Brain microvascular endothelial cell (primary cell): Measurements from ENCODE around the gene TMPRSS5.
"Not testable (repeated sequence)": the region's sequence is repeated elsewhere in the genome, so short reads cannot be mapped to it uniquely, and the experiment has no call there.

Experiments used
- DNase-seq: peaks from one replicate; pipeline ENCODE4 v3.0.0-alpha.2; 2020
- H3K27ac ChIP-seq: fragments of 250-450 bp; sonication (Bioruptor Pico); 2 replicates; pipeline ENCODE4 v1.5.1; 2020; ENCODE audit warnings: mild to moderate bottlenecking, moderate library complexity
- H3K27me3 ChIP-seq: fragments of 250-450 bp; sonication (Bioruptor Pico); replicated peaks from 2 replicates; pipeline ENCODE4 v1.5.1; 2020; ENCODE audit warnings: mild to moderate bottlenecking
- H3K36me3 ChIP-seq: fragments of 250-450 bp; sonication (Bioruptor Pico); replicated peaks from 2 replicates; pipeline ENCODE4 v1.5.1; 2020; ENCODE audit warnings: mild to moderate bottlenecking
- H3K4me3 ChIP-seq: 2 replicates; pipeline ENCODE4 v1.5.1; 2011; ENCODE audit warnings: low read depth, mild to moderate bottlenecking, control low read depth, low read length, moderate library complexity
- CTCF ChIP-seq: IDR thresholded peaks from 2 replicates; pipeline ENCODE4 v1.5.1; 2011; ENCODE audit warnings: low read depth, mild to moderate bottlenecking, moderate library complexity, low read length, control low read depth, inconsistent platforms; ENCODE audit errors: missing control alignments
- in situ Hi-C: cut with HindIII; loops from 2 replicates; pipeline ENCODE4 v1.10.0; 2017; ENCODE audit warnings: low sequenced_read_pairs, low pct_ligation_motif_present

TMPRSS5 gene

DNA sequence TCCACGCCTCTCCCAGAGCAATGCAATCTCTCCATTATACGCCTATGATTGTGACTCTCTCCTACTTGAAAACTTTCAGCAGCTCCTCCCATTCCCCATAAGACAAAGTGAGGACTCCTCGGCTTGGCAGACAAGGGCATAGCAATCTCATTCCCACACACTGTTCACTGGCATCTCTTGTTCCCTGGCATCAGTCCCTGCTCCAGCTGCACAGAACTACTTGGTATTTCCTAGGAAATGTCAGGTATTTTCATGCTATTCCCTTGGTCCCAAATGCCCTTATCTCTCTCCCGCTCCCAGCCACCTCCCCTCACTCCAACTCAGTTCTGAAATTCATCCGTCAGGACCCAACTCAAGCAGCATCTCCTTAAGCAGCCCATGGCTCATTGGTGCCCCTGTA, 28.4 kb downstream of the TMPRSS5 start:
- H3K27me3 ChIP-seq, result no peaks in the 10 kb centered on the region
- in situ Hi-C loops, result no loop called here
- no peak overlapping the region for H3K4me3 ChIP-seq
- no peak for DNase-seq
- no peaks in the 10 kb centered on the region for H3K36me3 ChIP-seq
- no peak for TF ChIP-seq CTCF
- no peak overlapping the region for H3K27ac ChIP-seq

DNA sequence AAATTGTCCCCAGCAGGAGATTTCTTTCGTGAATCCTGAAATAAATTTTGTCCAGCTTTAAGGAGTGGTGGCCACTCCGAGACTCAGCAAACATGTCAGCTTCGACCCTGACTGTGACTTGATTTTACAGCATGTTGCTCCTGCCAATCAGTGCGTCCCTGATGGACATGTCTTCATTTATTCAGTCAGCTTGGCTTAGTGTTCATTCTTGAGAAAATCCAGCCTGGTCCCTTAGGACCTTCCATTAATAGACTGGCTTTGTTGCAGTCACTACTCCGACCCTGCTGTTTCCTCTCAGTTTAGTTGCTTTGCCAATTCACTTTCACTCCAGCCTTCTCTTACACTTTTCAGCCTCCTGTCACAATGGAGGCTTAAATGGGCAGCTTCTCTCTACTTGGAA, 30.5 kb downstream of the TMPRSS5 start:
- TF ChIP-seq CTCF, result no peak
- DNase-seq, result no peak
- Histone ChIP-seq H3K27ac (peak overlapping the region; percentile 22), H3K27me3 (no peaks in the 10 kb centered on the region), H3K4me3 (no peak overlapping the region), H3K36me3 (no peaks in the 10 kb centered on the region)
- in situ Hi-C loops, result no loop called here

DNA sequence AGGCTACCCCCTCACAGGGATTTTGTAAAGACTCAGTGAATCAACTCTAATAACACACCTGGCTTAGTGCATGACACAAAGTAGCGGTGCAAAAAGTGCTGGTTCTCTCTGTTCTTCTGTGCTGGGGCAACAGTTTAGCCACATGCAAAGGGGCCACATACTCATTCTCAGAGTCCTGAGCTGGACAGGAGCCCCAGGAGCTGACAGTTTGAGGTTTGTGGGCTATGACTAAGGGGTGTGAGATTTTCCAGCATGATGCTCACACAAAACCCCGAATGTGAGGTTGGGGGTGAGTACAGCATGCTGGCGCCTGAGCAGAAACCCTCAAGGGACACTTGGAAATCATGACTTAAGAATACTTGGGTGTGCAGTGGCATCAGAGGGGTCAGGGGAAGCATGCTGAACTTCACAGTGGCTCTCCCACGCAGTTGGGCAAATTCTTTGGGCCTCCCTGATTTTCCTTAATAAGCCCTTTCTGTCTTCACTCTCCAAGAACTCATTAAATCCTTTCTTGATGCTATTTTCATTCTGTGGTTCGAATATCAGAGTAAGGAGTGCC, 31.0 kb downstream of the TMPRSS5 start:
- in situ Hi-C loops, result no loop called here
- Histone ChIP-seq H3K27ac (peak overlapping the region; percentile 30), H3K4me3 (no peak overlapping the region), H3K27me3 (no peaks in the 10 kb centered on the region), H3K36me3 (no peaks in the 10 kb centered on the region)
- peak; percentile 93 for DNase-seq
- TF ChIP-seq CTCF, result no peak

DNA sequence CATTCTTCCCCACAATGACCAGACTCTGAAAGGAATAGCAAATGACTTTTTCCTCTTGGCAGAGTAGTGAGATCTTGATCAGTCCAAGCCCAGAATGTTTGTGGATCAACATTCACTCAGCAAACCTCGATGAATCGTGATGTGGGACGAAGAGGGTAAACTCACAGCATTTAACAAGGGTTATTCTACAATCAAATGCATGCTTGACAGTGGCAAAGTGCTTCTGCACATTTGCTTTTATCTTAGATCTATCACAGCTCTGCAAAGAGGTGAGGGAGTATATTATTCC, 31.8 kb downstream of the TMPRSS5 start:
- DNase-seq, result no peak
- TF ChIP-seq CTCF, result no peak
- in situ Hi-C loops, result no loop called here
- no peak overlapping the region for H3K4me3 ChIP-seq
- H3K36me3 ChIP-seq, result no peaks in the 10 kb centered on the region
- H3K27ac ChIP-seq, result no peak overlapping the region
- no peaks in the 10 kb centered on the region for H3K27me3 ChIP-seq

- DNase-seq, result no peak
- H3K27me3 ChIP-seq, result no peaks in the 10 kb centered on the region
- no peak overlapping the region for H3K27ac ChIP-seq
- no peak overlapping the region for H3K4me3 ChIP-seq
- H3K36me3 ChIP-seq, result no peaks in the 10 kb centered on the region
- in situ Hi-C loops, result no loop called here
- TF ChIP-seq CTCF, result no peak
Measured at GRCh38 chr11:113673550-113674396, 32.3 kb downstream of the TMPRSS5 start.

GRCh38 chr11:113671914-113672313, 34.2 kb downstream of the TMPRSS5 start:
- H3K36me3 ChIP-seq, H3K27me3 ChIP-seq, in situ Hi-C loops, DNase-seq, H3K4me3 ChIP-seq, H3K27ac ChIP-seq: not testable (repeated sequence)
